IMR-90 (cell line): ENCODE measurements around the gene TMEM126A. TPM values are rescaled to one million over a fixed set of nuclear protein-coding genes. Genes with fewer than 3 reads are reported as not detected.

ENCODE experiments used
- ATAC-seq: fragments of 200-7000 bp; cut with Tn5 transposase; 2 replicates; pipeline ENCODE4 v1.9.1; 2020; ENCODE audit warnings: low read depth, mild to moderate bottlenecking, moderate library complexity
- BruUV-seq: library from RNA; stranded (reverse); fragments of 400-500 nt; replicated peaks from 2 replicates; lab custom pipeline; 2021; lab: Mats Ljungman, UMichigan
- CTCF ChIA-PET: fragments of 300-600 bp; formaldehyde crosslinking; extraction: SDS; loops from one replicate; lab custom pipeline; 2021; ENCODE audit warnings: antibody characterized with exemption; lab: Yijun Ruan, JAX
- POLR2A ChIA-PET: fragments of 300-600 bp; sonication (Branson Sonifier 250); formaldehyde crosslinking; loops from one replicate; lab custom pipeline; 2022; ENCODE audit warnings: antibody characterized with exemption; ENCODE audit not compliant: unreplicated experiment; lab: Charles Lee
- DNase-seq: peaks from one replicate; pipeline ENCODE4 v3.0.0; 2013
- H2AFZ ChIP-seq: replicated peaks from 2 replicates; pipeline ENCODE3; 2013; ENCODE audit warnings: low read length, mild to moderate bottlenecking; ENCODE audit not compliant: poor library complexity
- H2AK5ac ChIP-seq: 2 replicates; pipeline ENCODE4 v1.6.1; 2013; ENCODE audit warnings: low read depth, low read length, inconsistent platforms
- H2AK9ac ChIP-seq: replicated peaks from 2 replicates; pipeline ENCODE3; 2013; ENCODE audit warnings: mild to moderate bottlenecking, low read depth, low read length, moderate library complexity; ENCODE audit not compliant: poor library complexity
- H2BK120ac ChIP-seq: 2 replicates; pipeline ENCODE4 v1.6.1; 2013; ENCODE audit warnings: low read depth, low read length, inconsistent platforms
- H2BK15ac ChIP-seq: 3 replicates; pipeline ENCODE4 v1.6.1; 2013; ENCODE audit warnings: low read depth, low read length, inconsistent platforms
- H2BK20ac ChIP-seq: 2 replicates; pipeline ENCODE4 v1.6.1; 2013; ENCODE audit warnings: low read depth, mild to moderate bottlenecking, inconsistent platforms, low read length, moderate library complexity
- H2BK5ac ChIP-seq: 2 replicates; pipeline ENCODE4 v1.6.1; 2013; ENCODE audit warnings: mild to moderate bottlenecking, low read depth, low read length, inconsistent platforms; ENCODE audit not compliant: poor library complexity, severe bottlenecking
- H3K14ac ChIP-seq: replicated peaks from 2 replicates; pipeline ENCODE4 v1.6.1; 2013; ENCODE audit warnings: low read depth, low read length, inconsistent platforms
- H3K18ac ChIP-seq: 2 replicates; pipeline ENCODE4 v1.6.1; 2013; ENCODE audit warnings: low read depth, low read length, control low read depth
- H3K23ac ChIP-seq: 2 replicates; pipeline ENCODE4 v1.6.1; 2013; ENCODE audit warnings: low read depth, low read length, inconsistent platforms
- H3K27ac ChIP-seq: 2 replicates; pipeline ENCODE4 v1.5.1; 2013; ENCODE audit warnings: mild to moderate bottlenecking, control low read depth, low read length; ENCODE audit not compliant: insufficient read depth
- H3K27me3 ChIP-seq: 2 replicates; pipeline ENCODE4 v1.6.1; 2013; ENCODE audit warnings: low read length; ENCODE audit not compliant: control insufficient read depth, insufficient read depth
- H3K36me3 ChIP-seq: 2 replicates; pipeline ENCODE4 v1.6.1; 2013; ENCODE audit warnings: low read length, mixed read lengths; ENCODE audit not compliant: control insufficient read depth, insufficient read depth
- H3K4ac ChIP-seq: 2 replicates; pipeline ENCODE4 v1.6.1; 2013; ENCODE audit warnings: low read depth, low read length, inconsistent platforms
- H3K4me1 ChIP-seq: 2 replicates; pipeline ENCODE4 v1.6.1; 2013; ENCODE audit warnings: low read length, mixed read lengths; ENCODE audit not compliant: control insufficient read depth, insufficient read depth
- H3K4me2 ChIP-seq: 2 replicates; pipeline ENCODE4 v1.6.1; 2013; ENCODE audit warnings: low read depth, mild to moderate bottlenecking, control low read depth, low read length, moderate library complexity
- H3K4me3 ChIP-seq: 2 replicates; pipeline ENCODE4 v1.5.1; 2013; ENCODE audit warnings: low read depth, mild to moderate bottlenecking, control low read depth, low read length, moderate library complexity; ENCODE audit not compliant: insufficient read depth
- H3K56ac ChIP-seq: 2 replicates; pipeline ENCODE4 v1.6.1; 2013; ENCODE audit warnings: low read length, inconsistent platforms; ENCODE audit not compliant: insufficient read depth; ENCODE audit errors: extremely low read depth
- H3K79me1 ChIP-seq, 2 experiments: 2 replicates each; pipeline ENCODE4 v1.6.1; 2013; ENCODE audit warnings: low read length in 2 of 2, inconsistent platforms in 1 of 2, low read depth in 1 of 2
- H3K9ac ChIP-seq: 2 replicates; pipeline ENCODE4 v1.6.1; 2013; ENCODE audit warnings: low read depth, low read length, control low read depth
- H3K9me1 ChIP-seq: 2 replicates; pipeline ENCODE4 v1.6.1; 2013; ENCODE audit warnings: low read length, inconsistent platforms; ENCODE audit not compliant: insufficient read depth
- H3K9me3 ChIP-seq: 2 replicates; pipeline ENCODE4 v1.6.1; 2013; ENCODE audit warnings: low read length; ENCODE audit not compliant: control insufficient read depth, insufficient read depth
- H4K20me1 ChIP-seq: 2 replicates; pipeline ENCODE4 v1.6.1; 2013; ENCODE audit warnings: low read length, inconsistent platforms; ENCODE audit not compliant: insufficient read depth
- H4K5ac ChIP-seq: 2 replicates; pipeline ENCODE4 v1.6.1; 2013; ENCODE audit warnings: mild to moderate bottlenecking, low read depth, low read length, control low read depth
- H4K8ac ChIP-seq, 2 experiments: 2 replicates each; pipeline ENCODE4 v1.6.1; 2013; ENCODE audit warnings: low read depth in 2 of 2, low read length in 2 of 2, control low read depth in 1 of 2, inconsistent platforms in 1 of 2
- H4K91ac ChIP-seq: 2 replicates; pipeline ENCODE4 v1.6.1; 2013; ENCODE audit warnings: low read depth, low read length, inconsistent platforms; ENCODE audit not compliant: insufficient read depth
- BHLHE40 ChIP-seq: fragments of 150-350 bp; IDR thresholded peaks from 2 replicates; pipeline ENCODE4 v1.6.1; 2016; ENCODE audit warnings: mild to moderate bottlenecking, low read depth, low read length
- CEBPB ChIP-seq: IDR thresholded peaks from 2 replicates; pipeline ENCODE4 v1.6.1; 2012; ENCODE audit warnings: low read depth, low read length, improper control_type of control experiment
- CHD1 ChIP-seq: IDR thresholded peaks from 2 replicates; pipeline ENCODE4 v1.6.1; 2012; ENCODE audit warnings: low read depth, low read length, improper control_type of control experiment
- FOS ChIP-seq: fragments of 150-350 bp; IDR thresholded peaks from 2 replicates; pipeline ENCODE4 v1.6.1; 2016; ENCODE audit warnings: low read depth, low read length
- MAFK ChIP-seq: IDR thresholded peaks from 2 replicates; pipeline ENCODE4 v1.6.1; 2012; ENCODE audit warnings: low read depth, low read length, improper control_type of control experiment
- MAZ ChIP-seq: IDR thresholded peaks from 2 replicates; pipeline ENCODE4 v1.6.1; 2012; ENCODE audit warnings: low read depth, mild to moderate bottlenecking, low read length, improper control_type of control experiment, moderate library complexity, borderline replicate concordance
- MXI1 ChIP-seq: IDR thresholded peaks from 2 replicates; pipeline ENCODE4 v1.6.1; 2012; ENCODE audit warnings: low read depth, mild to moderate bottlenecking, low read length, moderate library complexity, borderline replicate concordance
- NFE2L2 ChIP-seq: fragments of 150-350 bp; IDR thresholded peaks from 2 replicates; pipeline ENCODE4 v1.6.1; 2016; ENCODE audit warnings: low read depth, mild to moderate bottlenecking, low read length
- POLR2A ChIP-seq: IDR thresholded peaks from 2 replicates; pipeline ENCODE4 v1.6.1; 2012; ENCODE audit warnings: mild to moderate bottlenecking, low read depth, low read length
- RAD21 ChIP-seq: IDR thresholded peaks from 2 replicates; pipeline ENCODE4 v1.6.1; 2012; ENCODE audit warnings: low read length, improper control_type of control experiment
- RCOR1 ChIP-seq: IDR thresholded peaks from 2 replicates; pipeline ENCODE4 v1.6.1; 2012; ENCODE audit warnings: mild to moderate bottlenecking, low read length, improper control_type of control experiment; ENCODE audit not compliant: insufficient replicate concordance
- RFX5 ChIP-seq: IDR thresholded peaks from 2 replicates; pipeline ENCODE4 v1.8.0; 2012; ENCODE audit warnings: low read depth, mild to moderate bottlenecking, low read length, moderate library complexity
- SMC3 ChIP-seq: fragments of 150-350 bp; IDR thresholded peaks from 2 replicates; pipeline ENCODE4 v1.6.1; 2016; ENCODE audit warnings: low read depth, mild to moderate bottlenecking, antibody characterized with exemption, low read length, moderate library complexity
- WGBS, 2 experiments: methylation state at CpG; one replicate each; pipeline versions ENCODE4 v1.1.5 to v1.1.7; 2013; ENCODE audit warnings: missing lambda C conversion rate in 2 of 2; ENCODE audit not compliant: insufficient read length in 1 of 2; ENCODE audit errors: extremely low coverage in 2 of 2; 5-methylcytosine and 5-hydroxymethylcytosine counted together
- dilution Hi-C: fragments of 300-500 bp; cut with HindIII; formaldehyde crosslinking; loops from one replicate; pipeline ENCODE4 v1.14.3; 2018; ENCODE audit warnings: low sequenced_read_pairs; ENCODE audit not compliant: unreplicated experiment
- in situ Hi-C: fragments of 300-500 bp; cut with MboI; formaldehyde crosslinking; loops from 3 replicates; pipeline ENCODE4 v1.14.3; 2019; ENCODE audit warnings: low sequenced_read_pairs, inconsistent platforms, mixed read lengths
- intact Hi-C: fragments of 100-400 bp; cut with micrococcal nuclease; formaldehyde crosslinking; loops from 2 replicates; pipeline ENCODE4 v1.10.0; 2022
- polyA plus RNA-seq, 3 experiments: library from polyadenylated mRNA; depleted of rRNA; stranded (reverse); fragments of >200 nt; gene quantifications; 2 replicates each; pipeline ENCODE4 v1.2.3, GENCODE V29; 2012; ENCODE audit warnings: low replicate concordance in 1 of 3
- total RNA-seq: library from RNA; depleted of rRNA; stranded (reverse); fragments of >200 nt; gene quantifications from 2 replicates; pipeline ENCODE4 v1.2.3, GENCODE V29; 2012
- TF ChIP-seq, protein P1 (sequence below): fragments of 150-350 bp; IDR thresholded peaks from 2 replicates; pipeline ENCODE4 v1.6.1; 2016; ENCODE audit warnings: low read depth, mild to moderate bottlenecking, low read length, moderate library complexity, borderline replicate concordance
- TF ChIP-seq, protein P2 (sequence below): conservative IDR thresholded peaks from 2 replicates; pipeline ENCODE4 v1.5.1; 2012; ENCODE audit warnings: mild to moderate bottlenecking, low read depth, low read length, improper control_type of control experiment

TMEM126A gene
- total and polyA plus RNA-seq, 2 of the 4 experiments (the other 2 are of a cell fraction) = 34.9 to 60.4 TPM

DNA sequence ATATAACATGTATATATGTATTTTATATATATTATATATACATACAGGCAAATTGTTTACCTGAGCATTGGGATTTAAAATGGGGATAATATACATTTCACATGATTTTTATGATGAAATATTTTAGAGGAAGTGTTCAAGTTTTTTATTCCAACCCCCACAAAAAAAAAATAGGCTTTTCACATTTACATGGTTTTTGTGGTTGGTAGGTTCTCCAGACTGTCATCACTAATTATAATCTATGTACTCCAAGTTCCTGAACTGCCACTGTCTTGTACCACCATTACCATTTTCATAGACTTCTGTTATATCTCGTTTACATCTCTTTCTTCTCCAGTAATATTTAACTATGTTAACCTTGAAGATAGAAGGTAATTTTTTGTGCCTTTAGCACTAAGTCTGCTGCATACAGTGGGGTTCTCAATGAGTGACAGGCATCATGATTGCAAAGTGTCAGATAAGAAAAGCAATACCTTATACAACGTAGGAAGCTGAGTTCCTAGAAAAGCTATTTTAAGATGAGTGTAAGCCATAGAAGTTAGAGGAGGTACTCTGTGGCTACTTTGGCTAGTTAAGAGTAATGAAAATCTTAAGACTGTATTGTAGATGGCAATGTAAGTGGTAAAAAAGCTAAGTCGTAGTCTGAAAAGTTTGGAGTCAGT lies 5.2 kb downstream of the TMEM126A start:
- H3K4me1 ChIP-seq = no peaks in the 10 kb centered on the region
- no peak overlapping the region for H2BK15ac ChIP-seq
- TF ChIP-seq CEBPB = no peak
- TF ChIP-seq BHLHE40 = no peak
- TF ChIP-seq RCOR1 = no peak
- TF ChIP-seq NFE2L2 = no peak
- no peak for TF ChIP-seq SMC3
- TF ChIP-seq MXI1 = no peak
- TF ChIP-seq FOS = no peak
- TF ChIP-seq MAFK = no peak
- no peak for TF ChIP-seq MAZ
- TF ChIP-seq, protein P1, sequence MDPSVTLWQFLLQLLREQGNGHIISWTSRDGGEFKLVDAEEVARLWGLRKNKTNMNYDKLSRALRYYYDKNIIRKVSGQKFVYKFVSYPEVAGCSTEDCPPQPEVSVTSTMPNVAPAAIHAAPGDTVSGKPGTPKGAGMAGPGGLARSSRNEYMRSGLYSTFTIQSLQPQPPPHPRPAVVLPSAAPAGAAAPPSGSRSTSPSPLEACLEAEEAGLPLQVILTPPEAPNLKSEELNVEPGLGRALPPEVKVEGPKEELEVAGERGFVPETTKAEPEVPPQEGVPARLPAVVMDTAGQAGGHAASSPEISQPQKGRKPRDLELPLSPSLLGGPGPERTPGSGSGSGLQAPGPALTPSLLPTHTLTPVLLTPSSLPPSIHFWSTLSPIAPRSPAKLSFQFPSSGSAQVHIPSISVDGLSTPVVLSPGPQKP = no peak
- TF ChIP-seq, protein P2, sequence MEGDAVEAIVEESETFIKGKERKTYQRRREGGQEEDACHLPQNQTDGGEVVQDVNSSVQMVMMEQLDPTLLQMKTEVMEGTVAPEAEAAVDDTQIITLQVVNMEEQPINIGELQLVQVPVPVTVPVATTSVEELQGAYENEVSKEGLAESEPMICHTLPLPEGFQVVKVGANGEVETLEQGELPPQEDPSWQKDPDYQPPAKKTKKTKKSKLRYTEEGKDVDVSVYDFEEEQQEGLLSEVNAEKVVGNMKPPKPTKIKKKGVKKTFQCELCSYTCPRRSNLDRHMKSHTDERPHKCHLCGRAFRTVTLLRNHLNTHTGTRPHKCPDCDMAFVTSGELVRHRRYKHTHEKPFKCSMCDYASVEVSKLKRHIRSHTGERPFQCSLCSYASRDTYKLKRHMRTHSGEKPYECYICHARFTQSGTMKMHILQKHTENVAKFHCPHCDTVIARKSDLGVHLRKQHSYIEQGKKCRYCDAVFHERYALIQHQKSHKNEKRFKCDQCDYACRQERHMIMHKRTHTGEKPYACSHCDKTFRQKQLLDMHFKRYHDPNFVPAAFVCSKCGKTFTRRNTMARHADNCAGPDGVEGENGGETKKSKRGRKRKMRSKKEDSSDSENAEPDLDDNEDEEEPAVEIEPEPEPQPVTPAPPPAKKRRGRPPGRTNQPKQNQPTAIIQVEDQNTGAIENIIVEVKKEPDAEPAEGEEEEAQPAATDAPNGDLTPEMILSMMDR = no peak
- no peak for TF ChIP-seq POLR2A
- no peak for TF ChIP-seq CHD1
- no peak for TF ChIP-seq RAD21
- TF ChIP-seq RFX5 = no peak
- in situ Hi-C loops (no loop called here), dilution Hi-C loops (no loop called here), intact Hi-C loops (no loop called here)
- no peak for ATAC-seq
- no peaks in the 10 kb centered on the region for H3K9me1 ChIP-seq
- CTCF ChIA-PET = interaction anchor here (0.6 kb wide), 1 partner anchor 546 kb away, joined by 3 read pairs; no protein-coding TSS in a partner anchor
- no peak overlapping the region for H3K4me3 ChIP-seq
- no peak overlapping the region for H4K5ac ChIP-seq
- H3K9ac ChIP-seq = no peak overlapping the region
- H3K9me3 ChIP-seq = no peaks in the 10 kb centered on the region
- H3K36me3 ChIP-seq = peaks cover 8% of the 10 kb centered on the region
- no peak overlapping the region for H2AK9ac ChIP-seq
- H3K18ac ChIP-seq = no peak overlapping the region
- BruUV-seq = no TSS peak
- no peak overlapping the region for H3K27ac ChIP-seq
- H4K91ac ChIP-seq = no peak overlapping the region
- peaks cover 9 to 43% of the 10 kb centered on the region in 2 experiments for H3K79me1 ChIP-seq
- no peak overlapping the region for H2AK5ac ChIP-seq
- no peak overlapping the region for H2AFZ ChIP-seq
- no peak overlapping the region for H2BK20ac ChIP-seq
- whole genome bisulfite sequencing, 2 experiments = no CpG with 5 or more reads among the region's 3 CpGs
- no peak overlapping the region for H2BK120ac ChIP-seq
- no peak overlapping the region for H3K4me2 ChIP-seq
- no peak for DNase-seq
- no peak overlapping the region for H2BK5ac ChIP-seq
- no peaks in the 10 kb centered on the region for H3K27me3 ChIP-seq
- no peak overlapping the region for H3K4ac ChIP-seq
- POLR2A ChIA-PET = no interaction called here
- H3K14ac ChIP-seq = no peak overlapping the region
- H4K8ac ChIP-seq = no peak overlapping the region
- H3K56ac ChIP-seq = no peak overlapping the region
- H3K23ac ChIP-seq = no peak overlapping the region
- peaks cover 6% of the 10 kb centered on the region; the same call in 1 of the 2 replicates for H4K20me1 ChIP-seq
